Uterus (tissue), 2 donors: ENCODE measurements around the gene SYMPK.

Source experiments
- CTCF ChIP-seq, 4 experiments: fragments of 200-600 bp in 2 of 4; fragments of 450-650 bp in 2 of 4; sonication (generic) in 2 of 4; IDR thresholded peaks; one replicate each; pipeline ENCODE4 v1.5.1; 2016 to 2019; ENCODE audit warnings: antibody characterized with exemption in 4 of 4, mild to moderate bottlenecking in 2 of 4, moderate library complexity in 1 of 4
- POLR2A ChIP-seq, 2 donors: fragments of 450-650 bp; IDR thresholded peaks; one replicate each; pipeline ENCODE4 v1.6.1; 2016; ENCODE audit warnings: antibody characterized with exemption in 2 of 2, mild to moderate bottlenecking in 1 of 2, moderate library complexity in 1 of 2

DNA sequence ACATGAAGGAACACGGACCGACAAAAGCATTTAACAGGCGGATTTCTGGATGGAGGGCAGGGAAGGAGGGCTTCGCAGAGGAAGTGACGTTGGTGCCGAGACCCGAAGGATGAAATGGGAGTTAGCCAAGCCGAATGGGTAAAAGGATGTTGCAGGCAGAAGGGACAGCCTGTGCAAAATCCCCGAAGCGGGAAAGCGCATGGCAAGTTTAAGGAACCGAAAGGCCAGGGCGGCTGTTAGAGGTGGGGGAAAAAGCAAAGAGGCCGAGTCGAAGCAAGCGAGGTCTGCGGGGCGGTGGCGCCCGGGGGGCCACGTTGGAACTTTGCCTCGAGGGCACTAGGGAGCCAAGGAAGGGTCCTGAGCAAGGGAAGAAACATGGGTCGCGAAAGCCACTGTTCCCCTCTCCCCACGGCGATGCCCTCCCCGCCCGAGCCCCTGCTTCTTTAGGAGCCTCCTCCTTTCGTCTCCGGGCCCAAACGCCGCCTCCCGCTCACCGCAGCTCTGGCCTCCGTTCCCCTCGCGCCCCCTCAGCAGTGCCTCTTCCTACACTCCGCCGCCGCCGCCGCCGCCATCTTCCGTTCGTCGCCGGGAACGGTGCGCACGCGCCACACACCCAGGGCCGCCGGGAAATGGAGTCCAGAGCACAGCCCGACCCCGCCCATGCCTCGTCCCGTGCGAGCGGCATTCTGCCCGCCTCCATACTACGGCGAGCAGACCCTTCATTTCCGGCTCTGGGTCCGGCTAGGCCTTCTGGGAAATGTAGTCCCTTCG lies at the start of gene SYMPK:
- TF ChIP-seq CTCF (IDR thresholded peaks at IDR 0.05) (peak in 2 of 4 experiments; percentile 12 to 53), POLR2A (IDR thresholded peaks at IDR 0.05) (peak; percentile 73 to 76)
